ENCODE data around the gene EI24. TPM values are rescaled to one million over a fixed set of nuclear protein-coding genes. Genes with fewer than 3 reads are reported as not detected.

The EI24 gene
- total and polyA plus RNA-seq, 9 of the 15 experiments (the other 6 are each of a cell fraction or from before 2014, with no cell fraction given) = 50.4 to 260 (median 168) TPM

GRCh38 chr11:125568970-125569914 is at the start of gene EI24 (continued):
- TF ChIP-seq NEUROD1 (IDR thresholded peaks at IDR 0.05; ENCODE audit: borderline replicate concordance, low read depth, low read length, partially characterized antibody) (peak; percentile 42), CCAR2 (IDR thresholded peaks at IDR 0.05; ENCODE audit: low read depth, low read length) (no peak), CBFB (CRISPR knock-in tag; IDR thresholded peaks at IDR 0.05) (no peak), ZNF143 (CRISPR knock-in tag; IDR thresholded peaks at IDR 0.05) (peak; percentile 80), TAF15 (IDR thresholded peaks at IDR 0.05; ENCODE audit: low read depth, low read length) (no peak), ZNF23 (CRISPR knock-in tag; IDR thresholded peaks at IDR 0.05) (no peak), RBM17 (IDR thresholded peaks at IDR 0.05; ENCODE audit: borderline replicate concordance, low read depth, low read length) (no peak), TSC22D4 (tag; IDR thresholded peaks at IDR 0.05) (no peak), CEBPB (tag; IDR thresholded peaks at IDR 0.05) (no peak), RBM14 (IDR thresholded peaks at IDR 0.05; ENCODE audit: borderline replicate concordance, insufficient read depth, low read depth, low read length) (no peak), ZNF57 (CRISPR knock-in tag; IDR thresholded peaks at IDR 0.05) (0 out of 2 replicates have a peak, but pooled peaks have one; percentile 45), ZNF217 (CRISPR knock-in tag; IDR thresholded peaks at IDR 0.05) (no peak), RFX7 (CRISPR knock-in tag; IDR thresholded peaks at IDR 0.05) (no peak), ZNF77 (CRISPR knock-in tag; IDR thresholded peaks at IDR 0.05) (no peak), SMARCB1 (IDR thresholded peaks at IDR 0.05; ENCODE audit: insufficient read length, low read depth) (no peak), ZNF740 (CRISPR knock-in tag; IDR thresholded peaks at IDR 0.05) (0 out of 2 replicates have a peak, but pooled peaks have one; percentile 17), ZNF740 (tag; IDR thresholded peaks at IDR 0.05) (no peak), ZNF408 (CRISPR knock-in tag; IDR thresholded peaks at IDR 0.05; ENCODE audit: low read depth) (no peak), ZBED1 (IDR thresholded peaks at IDR 0.05) (no peak), NFXL1 (CRISPR knock-in tag; IDR thresholded peaks at IDR 0.05) (no peak), KDM1A (IDR thresholded peaks at IDR 0.05) (peak in 1 of 2 experiments; percentile 81; a peak in 2 of 4 replicates), GATAD2A (IDR thresholded peaks at IDR 0.05) (peak; percentile 55; the same call in 1 of the 2 replicates), DACH1 (IDR thresholded peaks at IDR 0.05; ENCODE audit: partially characterized antibody) (no peak), EWSR1 (IDR thresholded peaks at IDR 0.05; ENCODE audit: borderline replicate concordance, low read depth, partially characterized antibody) (no peak), HDGF (IDR thresholded peaks at IDR 0.05) (peak; percentile 83; the same call in 1 of the 2 replicates), ID3 (CRISPR knock-in tag; IDR thresholded peaks at IDR 0.05) (no peak), ID3 (tag; IDR thresholded peaks at IDR 0.05) (no peak), MAFG (tag; conservative IDR thresholded peaks at IDR 0.05) (no peak), BRD9 (IDR thresholded peaks at IDR 0.05; ENCODE audit: low read depth, partially characterized antibody) (no peak), NUFIP1 (IDR thresholded peaks at IDR 0.05; ENCODE audit: partially characterized antibody) (no peak), ZNF121 (CRISPR knock-in tag; conservative IDR thresholded peaks at IDR 0.05) (no peak), ZNF165 (CRISPR knock-in tag; IDR thresholded peaks at IDR 0.05; ENCODE audit: borderline replicate concordance) (no peak)
